ENCODE measurements around the gene PIP5K1C. TPM values are rescaled to one million over a fixed set of nuclear protein-coding genes. Genes with fewer than 3 reads are reported as not detected.
"Not testable (repeated sequence)": the region's sequence is repeated elsewhere in the genome, so short reads cannot be mapped to it uniquely, and the experiment has no call there.

PIP5K1C gene
- total RNA-seq, 1 donor from 2014 or later, result 65.8 TPM

DNA sequence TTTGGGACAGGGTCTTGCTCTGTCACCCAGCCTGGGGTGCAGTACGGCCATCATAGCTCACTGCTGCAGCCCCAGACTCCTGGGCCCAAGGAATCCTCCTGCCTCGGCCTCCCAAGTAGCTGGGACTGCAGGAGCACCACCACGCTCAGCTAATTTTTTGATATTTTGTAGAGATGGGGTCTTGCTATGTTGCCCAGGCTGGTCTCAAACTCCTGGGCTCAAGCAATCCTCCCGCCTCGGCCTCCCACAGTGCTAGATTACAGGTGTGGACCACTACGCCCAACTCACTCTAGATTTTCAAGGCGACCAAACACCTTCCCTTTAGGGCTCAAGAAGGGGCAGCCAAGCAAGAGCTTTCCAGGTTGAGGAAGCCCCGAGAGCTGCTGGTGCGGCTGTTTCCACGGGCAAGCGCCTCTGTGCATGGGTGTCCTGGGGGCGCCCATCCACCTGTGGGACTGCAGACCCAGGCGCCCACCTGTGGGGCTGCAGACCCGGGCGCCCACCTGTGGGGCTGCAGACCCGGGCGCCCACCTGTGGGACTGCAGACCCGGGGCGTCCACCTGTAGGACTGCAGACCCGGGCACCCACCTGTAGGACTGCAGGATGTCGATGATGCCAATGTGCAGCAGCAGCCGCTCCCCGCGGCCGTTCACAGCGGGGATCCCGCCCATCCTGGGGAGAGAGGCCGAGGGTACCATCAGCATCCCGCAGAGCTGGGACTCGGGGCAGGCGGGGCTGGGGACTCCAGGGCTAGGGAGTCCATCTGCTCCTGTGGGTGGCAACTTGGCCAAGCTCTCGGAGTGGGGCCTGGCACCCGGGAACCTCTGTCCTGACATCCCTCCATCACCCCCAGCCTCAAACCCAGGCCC lies 52.0 kb downstream of the PIP5K1C start:
- Mint-ChIP-seq H3K4me3 (ENCODE audit: unreplicated experiment) (no peak overlapping the region), H3K27me3 (ENCODE audit: unreplicated experiment) (no peaks in the 10 kb centered on the region)

DNA sequence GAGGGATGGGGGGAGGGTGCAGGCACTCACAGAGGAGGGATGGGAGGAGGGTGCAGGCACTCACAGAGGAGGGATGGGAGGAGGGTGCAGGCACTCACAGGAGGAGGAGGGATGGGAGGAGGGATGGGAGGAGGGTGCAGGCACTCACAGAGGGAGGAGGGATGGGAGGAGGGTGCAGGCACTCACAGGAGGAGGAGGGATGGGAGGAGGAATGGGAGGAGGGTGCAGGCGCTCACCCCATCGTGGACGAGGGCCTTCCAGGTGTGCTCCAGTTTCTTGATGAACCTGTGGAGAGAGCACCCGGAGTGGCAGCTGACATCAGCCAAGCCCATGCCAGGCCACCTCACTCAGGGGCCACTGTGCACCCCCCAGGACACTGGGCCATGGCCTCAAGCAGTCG lies 53.2 kb downstream of the PIP5K1C start:
- not testable (repeated sequence) for H3K27me3 Mint-ChIP-seq (ENCODE audit: unreplicated experiment); H3K36me3 Mint-ChIP-seq (ENCODE audit: low read depth, unreplicated experiment); DNase-seq (ENCODE audit: low spot score)

More for the DNA sequence above, 52.0 kb downstream of the PIP5K1C start:
- Mint-ChIP-seq H3K27ac (ENCODE audit: unreplicated experiment) (no peak overlapping the region), H3K9me3 (ENCODE audit: unreplicated experiment) (no peaks in the 10 kb centered on the region), H3K36me3 (ENCODE audit: low read depth, unreplicated experiment) (no peaks in the 10 kb centered on the region), H3K4me1 (ENCODE audit: unreplicated experiment) (no peaks in the 10 kb centered on the region)
- no peak for DNase-seq (ENCODE audit: low spot score)
- TF ChIP-seq, protein P1, sequence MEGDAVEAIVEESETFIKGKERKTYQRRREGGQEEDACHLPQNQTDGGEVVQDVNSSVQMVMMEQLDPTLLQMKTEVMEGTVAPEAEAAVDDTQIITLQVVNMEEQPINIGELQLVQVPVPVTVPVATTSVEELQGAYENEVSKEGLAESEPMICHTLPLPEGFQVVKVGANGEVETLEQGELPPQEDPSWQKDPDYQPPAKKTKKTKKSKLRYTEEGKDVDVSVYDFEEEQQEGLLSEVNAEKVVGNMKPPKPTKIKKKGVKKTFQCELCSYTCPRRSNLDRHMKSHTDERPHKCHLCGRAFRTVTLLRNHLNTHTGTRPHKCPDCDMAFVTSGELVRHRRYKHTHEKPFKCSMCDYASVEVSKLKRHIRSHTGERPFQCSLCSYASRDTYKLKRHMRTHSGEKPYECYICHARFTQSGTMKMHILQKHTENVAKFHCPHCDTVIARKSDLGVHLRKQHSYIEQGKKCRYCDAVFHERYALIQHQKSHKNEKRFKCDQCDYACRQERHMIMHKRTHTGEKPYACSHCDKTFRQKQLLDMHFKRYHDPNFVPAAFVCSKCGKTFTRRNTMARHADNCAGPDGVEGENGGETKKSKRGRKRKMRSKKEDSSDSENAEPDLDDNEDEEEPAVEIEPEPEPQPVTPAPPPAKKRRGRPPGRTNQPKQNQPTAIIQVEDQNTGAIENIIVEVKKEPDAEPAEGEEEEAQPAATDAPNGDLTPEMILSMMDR (IDR thresholded peaks at IDR 0.05; ENCODE audit: unreplicated experiment), result no peak

DNA sequence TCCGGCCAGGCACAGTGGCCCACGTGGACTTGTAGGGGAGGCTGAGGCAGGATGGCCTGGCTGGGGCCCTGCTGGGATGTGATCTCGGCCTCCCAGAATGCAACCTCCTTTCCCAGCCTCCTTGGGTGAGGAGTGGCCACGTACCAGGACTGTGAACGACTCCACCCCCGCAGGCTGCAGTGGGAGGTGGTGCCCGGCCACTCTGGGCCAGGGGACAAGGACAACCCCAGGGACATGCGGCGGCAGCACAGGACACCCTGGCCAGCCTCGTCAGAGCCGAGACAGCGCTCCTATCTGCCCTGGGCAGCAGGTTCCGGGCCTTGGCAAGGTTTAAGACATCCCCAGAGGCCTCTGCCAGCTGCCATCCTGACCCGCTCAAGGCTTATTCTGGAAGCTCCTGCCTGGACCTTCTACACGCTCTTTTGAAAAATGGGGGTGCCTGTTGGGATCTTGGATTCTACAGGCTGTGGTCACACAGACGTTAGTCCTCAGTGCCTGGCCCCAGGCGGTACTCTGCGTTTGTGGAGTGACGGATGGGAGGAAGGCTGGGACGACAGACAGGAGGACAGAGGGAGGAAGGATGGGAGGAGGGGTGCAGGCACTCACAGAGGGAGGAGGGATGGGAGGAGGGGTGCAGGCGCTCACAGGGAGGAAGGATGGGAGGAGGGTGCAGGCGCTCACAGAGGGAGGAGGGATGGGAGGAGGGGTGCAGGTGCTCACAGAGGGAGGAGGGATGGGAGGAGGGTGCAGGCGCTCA lies 53.8 kb downstream of the PIP5K1C start:
- DNase-seq (ENCODE audit: low spot score), result no peak
- TF ChIP-seq, protein P1 (IDR thresholded peaks at IDR 0.05; ENCODE audit: unreplicated experiment), result no peak
- Mint-ChIP-seq H3K4me3 (ENCODE audit: unreplicated experiment) (no peak overlapping the region), H3K9me3 (ENCODE audit: unreplicated experiment) (no peaks in the 10 kb centered on the region), H3K27me3 (ENCODE audit: unreplicated experiment) (peaks cover 2% of the 10 kb centered on the region), H3K27ac (ENCODE audit: unreplicated experiment) (no peak overlapping the region), H3K4me1 (ENCODE audit: unreplicated experiment) (no peaks in the 10 kb centered on the region), H3K36me3 (ENCODE audit: low read depth, unreplicated experiment) (peaks cover 7% of the 10 kb centered on the region)

More for the DNA sequence above, 53.2 kb downstream of the PIP5K1C start:
- not testable (repeated sequence) for H3K9me3 Mint-ChIP-seq (ENCODE audit: unreplicated experiment); H3K4me1 Mint-ChIP-seq (ENCODE audit: unreplicated experiment); H3K4me3 Mint-ChIP-seq (ENCODE audit: unreplicated experiment); H3K27ac Mint-ChIP-seq (ENCODE audit: unreplicated experiment)

DNA sequence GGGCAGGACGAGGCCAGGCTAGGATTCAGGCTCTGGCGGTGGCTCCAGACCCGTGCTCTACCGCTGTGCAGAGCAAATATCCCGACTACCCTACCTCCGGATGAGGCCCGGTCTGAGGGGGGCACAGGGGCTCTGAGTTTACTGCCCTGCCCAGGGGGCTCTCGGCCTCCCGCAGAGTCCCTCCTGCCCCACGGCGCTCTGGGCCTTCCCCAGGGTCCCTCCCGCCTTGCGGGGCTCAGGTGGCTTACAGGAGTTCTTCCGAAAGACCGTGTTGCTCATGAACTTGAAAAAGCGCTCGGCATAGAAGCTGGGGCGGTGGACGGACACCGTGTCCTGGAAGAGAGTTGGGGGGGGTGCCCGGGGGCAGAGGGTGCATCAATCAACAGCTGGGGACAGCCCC lies 54.5 kb downstream of the PIP5K1C start:
- no peak for DNase-seq (ENCODE audit: low spot score)
- no peaks in the 10 kb centered on the region for H3K9me3 Mint-ChIP-seq (ENCODE audit: unreplicated experiment)
- peaks cover 2% of the 10 kb centered on the region for H3K27me3 Mint-ChIP-seq (ENCODE audit: unreplicated experiment)
- H3K36me3 Mint-ChIP-seq (ENCODE audit: low read depth, unreplicated experiment), result peaks cover 7% of the 10 kb centered on the region
- H3K4me1 Mint-ChIP-seq (ENCODE audit: unreplicated experiment), result no peaks in the 10 kb centered on the region
- H3K27ac Mint-ChIP-seq (ENCODE audit: unreplicated experiment), result no peak overlapping the region
- TF ChIP-seq, protein P1 (IDR thresholded peaks at IDR 0.05; ENCODE audit: unreplicated experiment), result no peak
- no peak overlapping the region for H3K4me3 Mint-ChIP-seq (ENCODE audit: unreplicated experiment)

DNA sequence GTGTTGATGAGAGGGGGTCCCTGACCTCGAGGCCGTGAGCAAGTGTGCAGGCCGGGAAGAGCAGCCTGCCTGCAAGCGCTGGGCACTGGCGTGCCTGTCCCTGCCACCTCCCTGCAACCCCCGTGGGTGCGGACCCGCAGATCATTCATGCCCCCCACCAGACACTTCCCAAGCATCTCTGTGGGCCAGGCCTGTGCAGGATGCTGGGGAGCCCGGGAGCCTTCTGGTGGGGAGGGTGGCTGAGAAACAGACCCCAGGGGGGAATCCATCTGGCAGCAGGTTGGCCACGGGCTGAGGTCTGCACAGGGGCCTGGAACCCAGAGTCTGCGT lies 55.2 kb downstream of the PIP5K1C start:
- H3K4me1 Mint-ChIP-seq (ENCODE audit: unreplicated experiment), result no peaks in the 10 kb centered on the region
- DNase-seq (ENCODE audit: low spot score), result no peak
- peaks cover 2% of the 10 kb centered on the region for H3K27me3 Mint-ChIP-seq (ENCODE audit: unreplicated experiment)
- TF ChIP-seq, protein P1 (IDR thresholded peaks at IDR 0.05; ENCODE audit: unreplicated experiment), result no peak
- no peaks in the 10 kb centered on the region for H3K9me3 Mint-ChIP-seq (ENCODE audit: unreplicated experiment)
- no peak overlapping the region for H3K4me3 Mint-ChIP-seq (ENCODE audit: unreplicated experiment)
- peaks cover 8% of the 10 kb centered on the region for H3K36me3 Mint-ChIP-seq (ENCODE audit: low read depth, unreplicated experiment)
- H3K27ac Mint-ChIP-seq (ENCODE audit: unreplicated experiment), result no peak overlapping the region
